ACHN (cell line): ENCODE results near the gene DNTT.

ENCODE experiments used
- DNase-seq: peaks from one replicate; pipeline ENCODE4 v3.0.0-alpha.2; 2015
- in situ Hi-C: cut with HindIII; loops from 2 replicates; pipeline ENCODE4 v1.10.0; 2017; ENCODE audit warnings: low sequenced_read_pairs, low pct_ligation_motif_present, low pct_unique_long_range_greater_than_20kb

The DNTT gene

DNA sequence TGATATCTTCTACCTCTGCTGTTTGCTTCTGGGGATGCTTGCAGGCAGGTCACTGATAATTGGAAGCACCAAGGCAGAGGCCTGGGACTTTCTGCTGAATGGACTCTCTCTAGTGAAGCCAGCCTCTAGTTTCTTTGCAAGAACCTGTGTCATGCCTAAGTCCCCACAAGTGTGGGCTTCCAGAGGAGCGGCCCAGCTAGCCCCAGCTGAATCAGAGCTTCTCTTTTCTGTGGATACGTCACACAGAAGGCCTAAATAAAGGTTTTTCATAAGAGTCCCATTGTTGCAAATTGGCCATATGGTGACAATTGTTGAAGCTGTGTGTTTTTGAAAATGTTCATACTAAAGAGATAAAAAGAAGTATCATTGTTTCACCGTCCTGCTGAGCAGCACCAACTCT, 61.3 kb downstream of the DNTT start:
- no peak for DNase-seq
- in situ Hi-C loops: no loop called here

DNA sequence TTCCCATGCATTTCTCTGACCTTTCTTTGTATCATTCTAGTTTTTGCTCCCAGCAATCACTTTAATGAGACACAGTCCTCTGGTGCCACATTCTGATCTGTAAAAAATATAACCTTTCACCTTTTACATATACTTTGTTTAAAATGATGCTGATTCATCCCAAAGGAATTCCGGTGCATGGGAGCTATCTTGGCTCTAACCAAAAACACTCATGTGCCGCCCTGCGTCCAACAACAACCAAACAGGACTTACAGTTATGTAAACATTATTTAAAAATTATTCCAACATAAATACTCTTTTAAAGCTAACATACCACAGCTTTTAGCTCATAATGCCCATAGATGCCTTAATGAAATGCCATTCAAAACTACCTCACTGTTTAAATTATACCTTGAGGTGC, 62.3 kb downstream of the DNTT start:
- in situ Hi-C loops: no loop called here
- DNase-seq: no peak

DNA sequence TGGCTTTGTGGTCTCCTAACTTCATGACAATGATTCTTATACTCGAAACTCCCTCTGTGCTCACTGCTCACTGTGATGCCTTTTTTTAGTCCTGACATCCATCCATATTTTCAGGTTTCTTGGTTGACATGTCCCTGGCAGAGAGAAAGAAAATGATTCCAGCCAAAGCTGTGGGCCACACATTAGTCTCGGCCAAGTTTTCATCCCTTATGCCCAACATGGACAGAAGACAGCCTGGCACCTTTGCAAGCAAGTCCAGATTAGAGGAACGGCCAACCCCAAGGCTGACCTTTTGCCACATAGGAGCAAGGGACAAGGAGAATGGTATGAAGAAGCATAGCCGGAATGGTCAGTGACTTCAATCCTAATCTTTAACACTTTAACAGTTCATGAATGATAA, 63.2 kb downstream of the DNTT start:
- in situ Hi-C loops: no loop called here
- DNase-seq: no peak

DNA sequence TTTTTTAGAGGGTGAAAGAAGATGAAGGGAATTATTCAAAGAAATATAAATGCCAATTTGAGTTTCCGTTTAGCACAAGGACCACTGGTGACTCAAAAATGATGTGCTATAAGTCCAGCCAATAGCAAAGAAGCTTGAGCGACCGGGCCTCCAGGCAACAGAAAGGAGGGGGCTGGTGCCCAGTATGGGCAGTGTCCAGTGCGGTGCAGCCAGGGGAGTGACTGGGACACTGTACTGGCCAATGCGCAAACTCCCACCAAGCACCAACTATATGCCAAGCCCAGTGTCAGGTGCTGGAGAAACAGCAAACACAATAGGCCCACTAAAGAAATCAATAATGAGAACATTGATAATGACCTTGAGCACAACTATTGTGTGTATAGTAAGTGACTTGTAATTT, 64.7 kb downstream of the DNTT start:
- no peak for DNase-seq
- in situ Hi-C loops: no loop called here

DNA sequence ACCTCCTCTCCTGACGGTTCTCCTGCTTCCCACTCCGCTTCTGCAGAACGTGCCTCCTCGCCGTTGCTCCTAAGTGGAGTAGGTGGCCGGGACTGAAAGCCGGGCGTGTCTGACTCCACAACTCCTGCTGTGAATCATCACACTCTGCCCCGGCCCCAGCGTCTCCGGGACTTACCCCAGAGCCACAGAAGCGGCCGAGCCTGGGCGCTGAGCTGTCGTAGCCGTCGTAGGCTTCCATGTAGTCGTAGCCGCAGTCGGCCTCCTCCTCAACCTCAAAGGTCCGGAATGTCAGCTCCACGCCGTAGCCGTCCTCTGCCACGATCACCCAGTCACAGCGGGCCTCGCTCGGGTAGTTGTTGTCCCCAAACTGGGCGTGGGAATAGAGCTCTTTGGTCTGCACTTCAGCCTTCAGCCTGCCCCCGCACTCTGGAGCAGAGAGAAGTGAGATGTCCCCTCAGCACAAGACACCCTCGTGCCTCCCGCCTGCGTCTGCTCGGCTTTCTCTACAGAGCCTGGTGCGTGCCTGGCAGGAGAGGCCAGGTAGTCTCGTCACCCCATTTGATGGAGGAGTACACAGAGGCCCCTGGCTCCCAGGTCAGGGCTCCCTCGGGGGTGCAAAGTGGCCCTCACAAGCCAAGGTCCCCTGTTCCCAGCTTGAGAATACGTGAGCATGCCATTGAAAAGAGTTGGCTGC, 65.8 kb downstream of the DNTT start:
- in situ Hi-C loops: no loop called here
- peak; percentile 82 for DNase-seq

DNA sequence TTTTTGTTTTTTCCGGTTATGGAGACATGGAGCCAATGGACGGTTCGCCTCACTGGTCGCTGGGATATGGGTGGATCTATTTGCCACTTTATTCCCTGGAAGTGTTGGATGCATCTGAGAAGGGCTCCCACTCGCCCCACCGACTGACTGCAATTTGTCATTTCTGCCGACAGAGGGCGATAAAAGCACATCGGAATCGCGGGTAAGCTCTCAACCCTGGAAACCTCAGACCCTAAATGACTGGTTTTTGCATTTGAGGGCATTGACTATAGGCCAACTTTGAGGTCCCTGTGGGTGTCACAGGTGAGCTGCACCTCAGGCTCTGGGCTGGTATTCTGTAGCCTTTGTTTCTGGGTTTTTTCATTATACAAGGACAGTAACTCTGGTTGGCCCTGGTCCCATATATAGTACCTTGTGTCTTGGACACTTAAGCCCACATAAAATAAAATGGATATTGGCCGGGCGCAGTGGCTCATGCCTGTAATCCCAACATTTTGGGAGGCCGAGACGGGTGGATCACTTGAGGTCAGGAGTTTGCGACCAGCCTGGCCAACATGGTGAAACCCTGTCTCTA, 66.4 kb downstream of the DNTT start:
- in situ Hi-C loops: no loop called here
- peak; percentile 75 for DNase-seq

DNA sequence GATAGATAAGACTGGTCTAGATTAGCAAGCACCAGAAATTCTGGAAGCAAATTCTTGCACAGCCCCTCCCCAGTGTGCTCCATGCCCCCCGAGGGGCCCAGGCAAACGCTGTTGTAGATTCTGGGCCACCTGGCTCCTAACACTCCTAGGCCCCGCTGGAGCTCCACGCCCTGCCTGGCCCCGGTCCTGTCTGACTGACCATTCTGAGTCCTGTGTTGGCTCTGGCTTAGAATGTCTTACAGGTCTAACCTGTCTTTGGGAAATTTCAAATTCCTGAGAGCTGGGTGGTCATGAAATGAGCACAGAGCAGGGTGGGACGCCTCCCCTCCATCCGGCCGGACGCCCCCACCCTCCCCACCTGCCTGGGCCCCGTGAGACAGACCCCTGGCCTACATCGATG, 67.1 kb downstream of the DNTT start:
- in situ Hi-C loops: no loop called here
- no peak for DNase-seq

DNA sequence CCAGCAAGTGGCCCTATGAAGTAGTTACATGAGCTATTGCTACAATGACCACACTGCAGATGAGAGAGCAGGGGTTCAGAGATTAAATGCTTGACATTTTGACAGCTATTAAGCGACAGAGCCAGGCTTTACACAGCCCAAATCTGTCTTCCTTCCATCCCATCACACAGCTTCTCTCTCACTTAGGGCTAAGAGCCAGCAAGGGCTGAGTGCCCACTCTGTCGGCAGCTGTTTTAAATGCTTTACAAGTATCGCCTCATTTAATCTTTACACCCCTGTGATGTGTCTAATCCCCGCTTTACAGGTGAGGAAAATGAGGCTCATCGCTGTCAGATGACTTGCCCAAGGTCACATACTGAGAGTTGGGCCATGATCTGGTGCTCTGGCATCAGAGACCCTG, 69.8 kb downstream of the DNTT start:
- DNase-seq: no peak
- in situ Hi-C loops: no loop called here

- in situ Hi-C loops: no loop called here
- DNase-seq: no peak
These were observed 70.4 kb downstream of the DNTT start for GRCh38 chr10:96374639-96374984.

DNA sequence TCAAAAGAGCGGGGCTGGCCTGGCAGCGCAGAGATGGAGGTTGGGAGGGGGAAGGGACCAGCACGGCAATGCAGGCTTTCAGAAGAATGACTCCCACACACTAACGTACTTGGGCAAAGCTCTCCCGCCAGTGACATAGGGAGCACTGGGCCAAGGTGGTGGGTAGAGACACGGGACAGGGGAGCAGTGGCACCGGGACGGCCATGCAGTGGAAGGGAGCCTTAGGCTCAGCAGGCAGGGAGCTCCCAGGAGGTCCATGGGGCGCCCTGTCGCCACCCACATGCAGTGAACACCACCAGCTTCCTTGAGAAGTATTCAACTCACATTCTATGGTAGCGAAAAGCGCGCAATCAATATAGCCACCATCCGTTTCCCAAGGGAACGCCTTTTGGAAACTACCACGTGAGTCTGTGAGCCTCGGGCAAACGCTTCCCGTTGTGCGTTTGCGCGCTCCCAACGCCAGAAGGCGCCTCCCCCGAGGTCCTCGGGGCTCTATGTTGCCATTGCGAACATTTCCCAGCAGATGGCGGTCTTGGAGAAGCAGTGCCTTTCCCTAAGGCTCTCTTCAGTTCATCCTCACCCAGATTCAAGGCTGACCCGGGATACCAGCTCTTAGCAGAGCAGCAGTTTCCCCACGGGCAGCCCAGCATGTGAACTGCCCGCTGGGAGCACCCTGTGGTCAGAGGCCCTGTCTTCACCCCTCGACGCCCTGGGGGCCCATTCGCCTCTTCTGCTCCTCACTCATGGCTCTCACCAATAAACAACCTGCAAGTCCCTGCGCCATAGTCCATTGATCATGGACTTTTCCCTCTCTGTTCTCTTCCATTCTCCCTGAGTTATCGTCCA, 71.0 kb downstream of the DNTT start:
- in situ Hi-C loops: no loop called here
- DNase-seq: peak; percentile 93

DNA sequence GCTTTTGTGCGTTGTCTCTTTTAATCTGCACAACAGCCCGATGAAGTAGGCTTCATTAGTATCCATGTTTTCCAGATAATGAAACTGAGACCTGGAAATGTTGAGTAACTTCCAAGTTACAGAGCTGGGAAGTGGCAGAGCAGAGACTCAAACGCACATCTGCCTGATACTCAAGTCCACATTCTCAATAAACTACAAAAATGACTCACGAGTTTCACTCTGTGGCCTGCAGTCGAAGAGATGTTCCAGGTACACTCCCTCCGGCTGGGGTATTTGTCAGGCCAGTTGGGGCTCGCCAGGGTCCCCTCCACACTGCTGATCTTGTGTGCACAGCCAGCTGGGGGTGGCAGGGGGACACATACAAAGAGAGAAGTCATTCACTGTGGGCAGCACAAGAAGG, 72.2 kb downstream of the DNTT start:
- in situ Hi-C loops: no loop called here
- no peak for DNase-seq

DNA sequence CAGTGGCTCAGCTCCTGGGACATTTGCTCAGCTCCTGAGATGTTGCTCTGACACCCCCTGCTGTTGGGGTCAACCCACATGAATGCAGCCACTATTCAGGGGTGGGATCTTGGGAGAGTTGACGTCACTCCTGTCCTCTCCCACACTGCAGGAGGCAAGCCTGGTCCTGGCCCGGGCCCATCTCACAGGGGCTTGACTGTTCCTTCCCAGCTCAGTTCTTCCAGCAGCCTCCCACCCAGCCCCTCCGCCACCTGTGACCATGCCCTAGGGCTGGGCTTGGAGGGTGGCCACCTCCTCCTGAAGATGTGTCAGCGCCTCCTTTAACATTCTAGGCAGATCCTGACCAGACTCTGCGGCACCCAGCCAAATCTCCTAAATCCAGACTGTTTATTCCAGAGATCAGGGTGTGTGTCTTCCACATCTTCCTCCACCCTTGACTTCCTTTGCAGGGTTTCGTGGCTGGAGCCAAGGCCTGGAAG, 73.6 kb downstream of the DNTT start:
- in situ Hi-C loops: no loop called here
- no peak for DNase-seq

- in situ Hi-C loops: no loop called here
- DNase-seq: no peak
These were observed 74.5 kb downstream of the DNTT start for GRCh38 chr10:96378741-96379140.

DNA sequence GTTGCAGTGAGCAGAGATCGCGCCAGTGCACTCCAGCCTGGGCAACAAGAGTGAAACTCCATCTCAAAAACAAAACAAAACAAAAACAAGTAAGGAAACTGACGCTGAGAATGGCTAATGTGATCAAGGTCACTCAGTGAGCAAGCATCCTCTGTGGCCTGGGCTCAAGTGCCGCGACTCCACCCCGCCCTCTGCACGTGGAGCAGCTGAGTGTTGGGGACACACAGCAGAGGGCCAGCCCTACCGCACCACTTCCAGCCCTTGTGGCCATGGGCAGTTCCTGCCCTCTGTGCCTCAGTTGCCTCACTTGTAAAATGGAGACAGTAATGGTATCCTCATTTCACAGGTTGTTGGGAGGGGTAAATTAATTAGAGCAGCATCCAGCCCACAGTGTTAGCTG, 75.5 kb downstream of the DNTT start:
- DNase-seq: no peak
- in situ Hi-C loops: no loop called here

GRCh38 chr10:96380821-96381220, 76.6 kb downstream of the DNTT start:
- no peak for DNase-seq
- in situ Hi-C loops: no loop called here

DNA sequence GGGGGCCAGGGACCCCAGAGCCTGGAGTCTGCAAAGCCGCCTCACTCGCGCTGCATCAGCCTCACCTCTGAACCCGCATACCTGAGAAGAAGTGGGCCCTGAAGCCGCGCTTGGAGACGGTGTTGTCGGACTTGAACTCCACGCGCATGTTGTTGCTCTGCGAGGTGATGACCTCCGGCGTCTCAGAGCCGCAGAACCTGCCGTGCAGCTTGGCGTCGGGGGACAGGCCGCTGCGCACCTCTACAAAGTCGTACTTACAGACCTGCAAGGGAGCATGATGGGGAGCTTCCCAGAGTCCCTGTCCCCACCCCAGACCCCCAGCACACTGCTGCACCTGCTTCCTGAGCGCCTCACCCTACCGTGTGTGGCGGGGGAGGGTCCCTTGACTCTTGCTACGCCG, 80.3 kb downstream of the DNTT start:
- DNase-seq: no peak
- in situ Hi-C loops: no loop called here

GRCh38 chr10:96387161-96387560, 82.9 kb downstream of the DNTT start:
- DNase-seq: no peak
- in situ Hi-C loops: no loop called here

DNA sequence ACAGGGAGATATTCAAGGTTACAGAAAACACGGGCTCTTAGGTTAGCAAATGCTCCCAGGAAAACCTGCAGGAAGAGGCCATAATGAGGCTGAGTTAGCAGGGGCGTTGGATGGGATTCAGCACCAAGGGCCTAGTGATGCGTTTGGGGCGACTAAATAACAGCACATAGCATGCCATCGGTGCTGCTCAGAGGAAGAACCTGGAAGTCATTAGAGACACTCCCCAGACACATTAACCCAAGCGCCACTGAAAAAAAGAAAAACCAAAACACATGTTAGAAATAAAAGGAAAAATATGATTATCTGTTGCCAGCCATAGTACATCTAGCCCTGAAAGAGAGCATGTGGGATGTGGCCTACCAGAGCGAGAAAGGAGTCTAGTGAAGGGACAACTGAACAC, 83.4 kb downstream of the DNTT start:
- in situ Hi-C loops: no loop called here
- DNase-seq: no peak
